ENCODE measurements around the gene CDH23.
A peak's percentile ranks its signal among the peaks of the same experiment; 100 is the strongest.

Gene CDH23

DNA sequence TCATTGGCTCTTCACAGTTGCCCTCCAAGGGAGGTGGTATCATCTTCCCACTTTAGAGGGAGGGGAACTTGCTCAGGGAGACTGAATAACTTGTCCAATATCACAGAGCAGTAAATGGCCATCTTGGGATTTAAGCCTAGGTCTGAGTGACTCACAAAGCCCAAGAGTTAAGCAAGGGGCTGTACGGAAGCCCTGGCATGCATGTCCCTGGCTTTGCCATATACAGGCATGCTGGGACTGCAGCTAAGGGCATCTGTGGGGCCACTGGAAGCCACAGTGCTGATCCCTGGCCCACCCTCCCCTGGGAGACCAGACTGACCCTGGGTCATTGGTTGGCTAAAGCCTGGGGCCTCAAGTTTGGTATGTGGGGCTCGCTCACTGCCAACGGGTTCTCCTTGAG lies 373.5 kb downstream of the CDH23 start:
- DNase-seq: no peak

DNA sequence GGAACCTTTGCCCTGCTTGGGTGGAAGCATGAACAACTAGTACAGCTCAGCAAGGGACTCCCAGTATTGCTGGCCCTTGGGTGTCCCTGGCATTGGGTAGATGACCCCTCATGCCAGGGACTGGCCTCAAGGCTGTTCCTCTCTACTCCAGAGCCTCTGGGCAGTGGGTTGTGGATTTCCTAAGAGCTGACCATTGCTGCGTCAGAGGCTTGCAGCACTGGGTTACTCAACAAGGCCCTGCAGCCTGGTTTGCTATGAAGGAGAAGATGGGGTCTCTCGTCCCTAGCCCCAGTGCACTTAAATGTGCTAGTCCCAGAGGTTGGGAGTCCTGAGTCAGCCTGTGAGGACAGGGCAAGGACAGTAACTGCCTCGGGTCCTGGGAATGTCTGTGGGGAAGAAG lies 374.1 kb downstream of the CDH23 start:
- no peak for DNase-seq

DNA sequence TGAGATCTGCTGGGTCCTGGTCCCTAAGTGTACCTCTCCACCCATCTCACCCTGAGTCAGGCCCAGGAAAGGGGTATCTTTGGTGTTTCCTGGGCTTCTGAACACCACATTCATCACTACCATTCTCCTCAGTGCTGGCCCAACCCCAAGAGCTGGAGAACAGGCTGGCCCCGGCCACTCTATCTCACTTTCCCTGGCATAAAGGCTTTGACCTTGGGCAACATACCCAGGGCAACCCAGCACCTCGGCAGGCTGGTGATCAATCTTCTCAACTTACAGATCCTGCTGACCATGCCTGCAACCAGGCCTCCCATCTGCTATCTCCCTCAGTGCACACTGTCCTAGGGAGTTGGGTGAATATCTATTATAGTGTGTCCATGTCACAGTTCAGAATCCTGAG lies 374.5 kb downstream of the CDH23 start:
- no peak for DNase-seq

DNA sequence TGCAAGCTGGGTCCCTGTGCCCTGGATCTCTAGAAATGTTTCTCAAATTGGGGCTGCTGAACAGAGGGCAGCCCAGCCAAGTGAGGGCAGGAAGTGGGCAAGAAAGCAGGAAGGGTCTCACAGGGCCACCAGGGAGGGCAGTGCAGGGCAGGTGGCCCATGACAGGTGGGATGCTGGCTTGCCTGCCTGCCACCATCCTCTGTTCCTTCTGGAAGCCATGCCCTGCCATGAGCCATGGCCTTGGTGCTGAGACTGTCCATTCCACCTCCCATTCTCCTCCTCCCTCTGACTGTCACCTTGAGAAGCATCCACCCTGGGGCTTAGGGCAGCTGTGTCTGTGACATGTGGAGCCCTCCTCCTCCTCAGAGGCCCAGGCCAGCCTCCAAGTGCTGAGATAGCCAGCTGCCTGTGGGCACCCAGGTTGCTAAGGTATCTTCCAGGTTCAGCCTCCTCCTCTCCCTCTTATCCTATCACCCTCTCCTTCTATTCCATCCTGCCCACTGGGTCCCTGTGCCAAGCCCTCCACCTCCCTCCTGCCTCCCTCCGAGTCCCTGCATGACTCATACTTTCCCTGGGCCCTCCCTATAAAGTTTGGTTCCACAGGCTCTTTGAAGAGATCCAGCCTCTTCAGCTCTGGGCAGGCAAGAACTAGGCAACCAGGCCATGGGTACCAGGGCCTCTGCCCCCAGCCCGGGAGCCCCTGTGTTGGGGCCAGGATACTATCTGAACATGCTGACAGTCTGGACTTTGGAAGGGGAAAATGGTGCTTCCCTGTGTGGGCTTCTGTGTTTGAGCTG lies 375.3 kb downstream of the CDH23 start:
- DNase-seq: no peak

DNA sequence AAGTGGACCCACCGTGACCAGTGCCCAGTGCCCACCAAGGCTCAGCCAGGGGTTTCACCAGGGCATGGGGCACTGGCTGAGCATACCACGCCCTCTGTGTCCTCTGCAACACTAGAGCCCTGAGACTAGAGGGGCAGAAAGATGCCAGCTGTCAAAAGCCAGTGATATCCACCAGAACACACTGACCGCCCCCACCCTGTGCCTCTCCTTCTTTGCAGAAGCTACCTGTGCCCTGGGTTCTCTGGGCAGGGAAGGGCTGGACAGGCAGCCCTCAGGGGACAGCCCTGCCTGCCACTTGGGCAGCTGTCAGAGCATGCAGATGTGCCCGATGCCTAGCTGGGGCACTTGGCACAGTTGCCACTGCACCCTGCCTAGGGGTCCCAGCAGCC lies 376.1 kb downstream of the CDH23 start:
- no peak for DNase-seq

DNA sequence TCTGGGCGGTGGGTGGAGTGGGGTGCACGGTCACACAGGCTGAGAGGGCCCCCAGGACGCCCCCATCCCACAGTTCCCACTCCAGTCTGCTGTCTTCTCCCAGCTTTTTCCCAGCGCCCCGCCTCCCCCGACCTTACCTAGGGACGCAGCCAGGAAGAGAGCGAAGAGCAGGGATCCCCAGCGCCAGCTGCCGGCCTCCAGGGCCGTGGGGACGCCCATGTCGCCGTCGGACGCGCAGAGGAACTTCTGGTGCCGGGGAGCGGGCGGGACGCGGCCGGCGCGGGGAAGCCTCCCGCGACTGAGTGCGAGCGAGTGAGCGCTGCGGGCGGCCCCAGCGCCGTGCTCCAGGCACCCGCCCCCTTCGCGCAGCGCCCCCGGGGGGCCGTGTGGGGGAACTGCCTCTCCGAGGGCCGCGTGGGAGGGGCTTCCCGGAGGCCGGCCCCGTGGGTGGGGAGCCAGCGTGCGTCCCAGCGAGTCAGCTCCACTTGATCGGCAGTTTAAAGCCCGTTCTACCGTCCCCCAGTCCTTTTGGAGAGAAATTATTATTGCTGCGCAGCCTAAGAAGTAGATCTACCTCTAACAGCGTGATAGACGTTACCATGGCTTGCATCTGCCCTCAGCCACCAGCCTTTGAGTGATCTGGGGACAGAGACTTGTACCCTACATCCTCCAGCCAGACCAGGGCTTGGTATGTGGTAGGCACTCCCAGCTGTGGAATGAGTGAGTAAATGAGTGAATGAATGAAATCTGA lies 376.7 kb downstream of the CDH23 start, which contains the start of gene VSIR:
Gene VSIR, minus strand, starts transcription at position 300 of the 751 bp plus-strand sequence. Its CDS starts 81 bp downstream, at position 219.
- peak; percentile 46 for DNase-seq

DNA sequence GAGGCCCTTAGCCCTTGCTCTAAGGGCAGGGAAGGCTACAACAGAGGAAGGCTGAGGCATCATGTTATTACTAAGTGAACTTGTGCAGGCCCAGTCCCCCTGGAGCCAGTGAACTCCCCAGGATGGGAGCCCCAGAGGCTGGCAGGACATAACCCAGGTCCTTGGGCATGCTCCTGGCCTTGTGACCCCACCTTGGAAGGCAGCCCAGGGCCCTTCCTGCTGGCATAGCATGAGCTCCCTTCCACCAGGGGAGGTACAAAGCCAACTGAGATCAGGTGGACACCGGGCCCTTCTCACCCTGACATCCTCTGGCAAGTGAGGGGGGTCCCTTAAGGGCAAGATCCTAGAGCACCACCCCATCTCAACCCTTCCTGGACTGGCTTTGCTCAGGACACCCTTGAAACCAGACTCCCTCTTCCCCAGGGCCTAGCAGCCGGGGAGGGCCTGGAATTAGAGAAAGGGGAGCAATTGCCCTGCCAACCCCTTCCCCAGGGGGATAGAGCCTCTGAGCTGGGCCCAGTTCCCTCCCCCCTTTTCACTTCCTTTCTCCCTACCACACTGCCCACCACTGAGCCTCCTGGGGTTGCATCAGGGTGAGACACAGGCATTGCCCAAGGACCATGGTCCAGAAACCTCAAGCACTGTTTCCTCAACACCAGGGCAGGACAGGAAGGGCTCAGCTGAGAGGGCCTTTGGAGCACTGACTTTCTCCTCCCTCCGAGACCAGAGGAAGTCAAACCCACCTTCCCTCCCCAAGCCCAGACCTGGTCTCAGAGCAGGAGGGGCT lies 378.4 kb downstream of the CDH23 start:
- no peak for DNase-seq

DNA sequence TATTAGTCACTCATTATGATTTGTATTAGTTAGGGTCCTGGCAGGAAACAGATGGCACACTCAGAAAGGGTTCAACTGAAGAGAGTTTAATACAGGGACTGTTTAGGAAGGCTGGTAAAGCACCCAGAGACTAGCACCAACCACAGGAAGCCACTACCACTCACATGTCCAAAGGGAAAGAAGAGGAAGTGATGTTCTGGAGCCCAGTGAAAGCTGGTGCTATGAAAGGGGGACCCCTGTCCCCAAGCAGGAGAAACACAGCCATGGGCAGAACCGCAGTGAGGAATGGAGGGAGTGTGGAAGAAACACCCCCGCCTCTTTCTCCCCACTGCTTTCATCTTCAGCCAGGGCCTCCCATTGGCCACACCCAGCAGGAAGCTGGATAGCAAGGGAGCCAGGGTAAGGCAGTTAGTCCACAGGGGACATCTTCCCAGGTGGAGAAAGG lies 379.8 kb downstream of the CDH23 start:
- no peak for DNase-seq

DNA sequence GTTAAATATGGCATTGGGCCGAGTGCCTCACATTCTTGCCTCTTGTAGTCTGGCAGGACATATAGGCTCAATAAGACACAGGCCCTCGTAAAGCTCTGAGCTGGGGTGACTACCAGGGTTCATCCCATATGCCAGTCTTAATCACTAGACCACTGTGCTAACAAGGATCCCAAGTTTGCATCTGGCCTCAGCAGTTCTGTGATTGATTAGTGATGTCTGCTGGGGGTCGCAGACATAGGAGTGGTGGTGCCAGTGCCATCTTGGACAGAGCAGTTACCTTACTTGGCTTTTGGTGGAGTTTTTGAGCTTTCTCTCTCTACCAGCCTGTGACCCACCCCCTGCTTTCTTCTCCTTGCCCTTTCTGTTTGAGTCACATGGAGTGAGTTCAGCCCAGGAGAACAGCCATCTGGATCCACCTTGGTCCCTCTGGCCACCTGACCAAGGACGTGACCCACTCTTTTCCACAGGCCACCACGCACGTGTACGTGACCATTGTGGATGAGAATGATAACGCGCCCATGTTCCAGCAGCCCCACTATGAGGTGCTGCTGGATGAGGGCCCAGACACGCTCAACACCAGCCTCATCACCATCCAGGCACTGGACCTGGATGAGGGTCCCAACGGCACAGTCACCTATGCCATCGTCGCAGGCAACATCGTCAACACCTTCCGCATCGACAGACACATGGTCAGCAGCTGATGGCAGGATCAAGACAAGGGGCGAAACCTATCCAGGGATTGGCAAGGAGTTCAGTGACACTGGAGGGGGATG lies 380.7 kb downstream of the CDH23 start:
- DNase-seq: no peak

DNA sequence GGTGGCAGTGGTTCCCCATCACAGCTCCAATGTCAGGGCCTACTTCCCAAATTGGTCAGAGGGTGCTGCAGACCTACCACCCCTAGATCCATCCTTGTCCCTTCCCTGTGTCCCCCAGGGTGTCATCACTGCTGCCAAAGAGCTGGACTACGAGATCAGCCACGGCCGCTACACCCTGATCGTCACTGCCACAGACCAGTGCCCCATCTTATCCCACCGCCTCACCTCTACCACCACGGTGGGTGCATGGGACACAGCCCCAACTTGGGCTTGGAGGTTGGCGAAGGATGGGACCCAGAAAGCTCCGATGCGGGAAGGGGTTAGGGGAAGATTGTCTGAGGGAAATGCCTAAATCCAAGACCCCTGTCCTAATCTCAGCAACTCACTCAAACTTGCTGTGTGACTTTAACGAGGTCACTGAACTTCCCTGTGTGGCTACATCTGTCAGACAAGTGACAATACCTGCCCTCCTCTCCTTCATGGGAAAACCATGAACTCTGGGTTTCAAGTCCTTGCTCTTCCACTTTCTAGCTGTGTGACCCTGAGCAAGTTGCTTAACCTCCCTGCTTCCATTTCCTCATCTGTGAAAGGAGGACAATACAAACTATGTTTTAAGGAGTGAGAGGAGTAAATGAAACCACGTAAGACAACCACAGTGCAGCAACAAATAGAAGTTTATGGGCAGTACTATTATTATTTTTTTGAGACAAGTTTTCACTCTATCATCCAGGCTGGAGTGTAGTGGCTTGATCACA lies 381.5 kb downstream of the CDH23 start:
- no peak for DNase-seq

DNA sequence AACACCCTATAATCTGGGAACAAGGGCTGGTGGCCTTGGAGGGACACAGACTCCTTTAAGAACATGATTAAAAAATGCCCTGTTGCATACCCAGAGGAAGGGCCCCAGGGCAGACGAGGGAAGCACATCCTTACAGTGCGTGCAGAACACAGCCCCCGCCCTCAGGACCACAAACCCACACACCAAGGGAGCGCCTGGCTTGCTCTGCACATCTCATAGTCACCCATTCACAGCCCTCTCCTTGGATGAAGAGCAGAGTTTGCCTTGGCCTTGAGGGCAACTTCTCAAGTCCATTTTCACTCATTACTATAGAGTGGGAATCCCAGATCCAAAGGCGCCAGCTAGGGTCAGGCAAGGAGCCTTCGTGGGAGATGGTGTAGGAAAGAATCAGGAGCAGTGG lies 382.9 kb downstream of the CDH23 start:
- DNase-seq: no peak

DNA sequence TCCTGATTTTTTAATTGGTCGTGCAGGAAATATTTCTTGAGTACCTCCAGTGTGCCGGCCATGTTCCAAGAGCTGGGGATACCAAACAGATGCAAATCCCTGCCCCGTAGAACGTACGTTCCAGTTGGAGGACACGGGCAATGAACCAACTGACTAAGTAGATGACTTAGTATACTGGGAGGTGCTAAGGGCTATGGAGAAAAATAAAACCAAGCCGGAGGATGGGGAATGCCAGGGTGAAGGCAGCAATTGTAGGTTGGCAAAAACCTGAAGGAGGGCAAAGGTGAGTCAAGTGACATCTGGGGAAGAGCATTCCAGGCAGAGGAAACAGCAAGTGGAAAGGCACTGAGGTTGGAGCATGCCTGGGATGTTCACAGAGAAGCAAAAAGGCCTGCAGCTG lies 383.4 kb downstream of the CDH23 start:
- DNase-seq: no peak

DNA sequence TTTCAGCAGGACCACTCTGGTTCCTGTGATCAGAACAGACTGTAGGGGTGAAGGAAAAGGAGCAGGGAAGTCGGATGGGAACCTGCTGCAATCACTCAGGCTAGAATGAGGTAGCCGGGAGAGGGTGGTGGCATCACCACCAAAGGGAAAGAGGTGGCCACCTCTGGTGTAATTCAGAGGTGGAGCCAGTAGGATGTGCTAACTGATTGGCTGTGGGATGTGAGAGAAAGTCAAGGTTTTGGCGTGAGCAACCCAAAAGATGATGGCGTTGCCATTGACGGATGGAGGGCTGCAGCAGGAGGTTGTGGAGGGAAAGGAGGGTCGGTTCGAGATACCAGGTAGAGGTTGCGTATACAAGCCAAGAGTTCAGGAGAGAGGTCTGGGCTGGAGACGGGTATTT lies 384.0 kb downstream of the CDH23 start:
- no peak for DNase-seq

DNA sequence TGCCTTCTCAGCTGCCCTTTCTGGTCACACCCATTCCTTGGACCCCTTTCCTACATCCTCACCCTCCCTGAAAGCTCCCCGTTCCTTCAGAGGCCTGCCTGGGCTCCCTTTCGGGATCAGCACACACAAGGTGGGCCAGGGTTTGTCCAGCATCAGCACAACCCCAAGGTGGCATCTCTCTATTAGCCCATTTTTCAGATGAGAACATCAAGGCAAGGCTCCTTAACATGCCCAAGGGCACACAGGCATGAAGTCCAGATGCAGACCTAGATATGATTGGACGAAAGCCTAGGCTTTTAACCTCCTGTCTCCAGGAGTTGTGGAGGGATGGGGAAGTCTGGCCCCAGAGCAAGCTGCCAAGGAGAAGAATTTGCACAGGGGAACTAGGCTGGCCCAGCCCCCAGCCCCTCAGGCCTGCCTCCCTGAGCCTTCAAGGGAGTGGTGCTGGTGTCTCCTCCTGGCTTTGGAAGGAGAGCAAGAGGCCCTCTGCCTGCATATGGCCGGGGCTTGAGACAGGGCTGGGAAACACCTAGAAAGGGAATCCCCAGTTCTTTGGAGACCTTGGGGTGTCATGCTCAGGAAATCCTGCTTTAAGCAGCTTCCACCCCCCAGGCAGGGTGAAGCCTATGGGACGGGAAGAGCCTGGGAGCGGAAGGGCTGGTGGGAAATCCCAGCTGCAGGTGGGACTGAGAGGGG lies 385.6 kb downstream of the CDH23 start:
- no peak for DNase-seq

DNA sequence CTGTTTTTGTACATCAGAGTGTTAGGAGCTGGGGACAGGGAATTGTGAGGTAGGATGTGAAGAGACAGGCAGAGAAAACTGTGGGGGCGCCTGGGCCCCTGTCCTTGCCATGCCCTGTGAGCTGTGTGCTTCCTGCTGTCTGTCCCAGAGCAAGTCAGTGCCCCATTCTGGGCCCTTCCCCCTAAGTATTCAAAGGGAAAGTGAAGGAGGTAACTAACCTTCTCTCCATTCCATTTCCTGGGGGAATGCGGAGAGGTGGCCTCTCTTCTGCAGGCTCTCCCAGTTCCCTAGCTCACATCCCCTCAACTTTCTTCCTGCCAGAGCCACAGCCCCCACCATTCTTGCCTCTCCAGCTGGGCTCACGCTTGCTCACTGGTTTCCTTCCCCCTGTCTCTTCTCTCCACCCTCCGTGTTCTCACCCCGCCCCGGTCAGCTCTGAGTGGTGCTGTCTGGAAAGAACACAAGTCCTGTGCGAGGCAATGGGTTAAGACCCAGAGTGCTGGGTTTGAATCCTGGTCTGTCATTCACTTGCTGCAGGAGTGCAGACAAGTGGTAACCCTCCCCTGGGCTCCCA lies 386.3 kb downstream of the CDH23 start:
- no peak for DNase-seq

DNA sequence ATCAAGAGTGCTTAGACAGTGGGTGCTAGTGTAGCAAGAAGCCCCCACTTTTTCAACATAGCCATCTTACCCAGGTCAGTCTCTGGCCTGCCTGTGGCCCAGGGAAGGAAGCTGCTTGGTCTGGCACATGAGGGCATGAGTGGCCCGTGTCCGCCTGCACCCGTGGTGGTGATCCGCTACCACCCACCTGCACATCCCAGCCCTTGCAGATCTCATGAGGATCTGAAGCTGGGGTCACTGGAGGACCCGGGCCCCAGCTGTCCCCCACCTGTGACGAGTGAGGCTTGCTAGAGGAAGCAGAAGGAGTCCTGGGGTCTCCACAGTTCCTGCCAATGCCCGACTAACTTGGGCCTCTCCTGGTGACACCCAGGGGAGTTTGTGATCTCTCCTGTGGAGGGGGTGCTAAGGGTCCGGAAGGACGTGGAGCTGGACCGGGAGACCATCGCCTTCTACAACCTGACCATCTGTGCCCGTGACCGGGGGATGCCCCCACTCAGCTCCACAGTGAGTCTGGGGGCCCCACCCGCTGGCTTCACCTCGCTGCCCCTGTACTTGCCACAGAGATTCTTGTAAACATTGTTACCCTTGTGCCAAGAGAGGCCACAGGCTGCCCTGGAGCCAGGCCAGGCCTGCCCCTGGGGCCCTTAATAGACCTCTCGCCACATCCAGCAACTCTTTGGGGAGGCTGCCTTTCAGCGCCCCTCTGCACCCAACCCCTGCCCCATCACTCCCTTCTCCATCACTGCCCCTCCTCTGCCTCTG lies 387.4 kb downstream of the CDH23 start:
- no peak for DNase-seq

DNA sequence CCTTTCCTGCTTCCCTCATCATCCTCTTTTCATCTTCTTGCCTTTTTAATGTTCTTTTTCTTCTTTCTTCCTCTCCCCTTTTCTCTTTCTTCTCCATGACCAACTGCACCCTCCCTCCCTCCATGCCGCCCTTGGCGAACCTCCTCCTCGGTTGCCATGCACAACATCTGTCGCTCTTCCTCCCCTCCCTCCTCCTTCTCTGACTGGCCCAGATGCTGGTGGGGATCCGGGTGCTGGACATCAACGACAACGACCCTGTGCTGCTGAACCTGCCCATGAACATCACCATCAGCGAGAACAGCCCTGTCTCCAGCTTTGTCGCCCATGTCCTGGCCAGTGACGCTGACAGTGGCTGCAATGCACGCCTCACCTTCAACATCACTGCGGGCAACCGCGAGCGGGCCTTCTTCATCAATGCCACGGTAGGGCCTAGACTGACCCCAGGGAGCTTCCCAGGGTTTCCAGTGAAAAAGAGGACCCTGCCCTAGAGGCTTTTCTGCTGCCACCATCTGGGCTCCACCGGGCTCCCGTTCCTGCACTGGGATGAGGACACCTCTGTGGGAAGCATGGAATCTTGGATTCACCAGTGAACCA lies 388.1 kb downstream of the CDH23 start:
- DNase-seq: no peak

DNA sequence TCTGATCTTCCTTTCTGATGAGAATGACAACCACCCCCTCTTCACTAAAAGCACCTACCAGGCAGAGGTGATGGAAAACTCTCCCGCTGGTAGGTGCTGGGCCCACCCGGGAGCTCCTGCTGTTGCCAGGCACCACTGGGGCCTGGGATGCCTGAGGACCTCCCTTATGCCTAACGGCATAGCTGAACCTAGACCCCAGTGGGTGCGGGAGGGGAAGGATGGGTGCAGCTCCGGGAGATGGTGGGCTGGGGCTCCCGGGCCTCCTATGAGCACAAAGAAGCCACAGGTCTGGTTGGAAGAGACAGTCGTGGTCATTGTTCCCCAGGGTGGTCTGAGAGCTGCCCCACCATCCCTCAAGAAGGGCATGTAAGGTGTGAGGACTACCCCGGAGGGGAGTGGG lies 392.2 kb downstream of the CDH23 start:
- no peak for DNase-seq

DNA sequence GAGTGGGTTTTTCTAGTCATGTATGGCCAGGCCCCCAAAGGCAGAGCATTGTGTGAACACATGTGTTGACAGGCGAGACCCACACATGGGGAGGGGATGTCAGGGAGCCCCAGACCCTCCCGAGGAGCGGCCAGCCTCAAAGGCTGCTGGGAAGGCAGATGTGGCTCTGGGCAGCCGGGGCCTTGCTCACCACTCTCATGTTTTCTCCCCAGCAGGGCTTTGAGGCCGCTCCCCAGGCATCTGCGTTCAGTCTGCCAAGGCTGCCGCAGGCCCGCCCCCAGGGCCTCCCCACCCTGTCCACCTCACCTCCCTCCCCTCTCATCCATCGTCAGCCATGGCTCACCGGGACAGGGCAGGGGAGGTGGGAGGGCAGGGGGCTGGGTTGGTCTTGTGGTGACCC lies 393.2 kb downstream of the CDH23 start:
- no peak for DNase-seq
